HG03060 (cell line): ENCODE measurements around the gene RELN.
"Not testable (repeated sequence)": the region's sequence is repeated elsewhere in the genome, so short reads cannot be mapped to it uniquely, and the experiment has no call there.

Experiments used
- ATAC-seq: cut with Tn5 transposase; IDR thresholded peaks from one replicate; pipeline ENCODE4 v1.9.1; 2021; ENCODE audit warnings: low read depth, moderate number of reproducible peaks; ENCODE audit not compliant: unreplicated experiment

The RELN gene

DNA sequence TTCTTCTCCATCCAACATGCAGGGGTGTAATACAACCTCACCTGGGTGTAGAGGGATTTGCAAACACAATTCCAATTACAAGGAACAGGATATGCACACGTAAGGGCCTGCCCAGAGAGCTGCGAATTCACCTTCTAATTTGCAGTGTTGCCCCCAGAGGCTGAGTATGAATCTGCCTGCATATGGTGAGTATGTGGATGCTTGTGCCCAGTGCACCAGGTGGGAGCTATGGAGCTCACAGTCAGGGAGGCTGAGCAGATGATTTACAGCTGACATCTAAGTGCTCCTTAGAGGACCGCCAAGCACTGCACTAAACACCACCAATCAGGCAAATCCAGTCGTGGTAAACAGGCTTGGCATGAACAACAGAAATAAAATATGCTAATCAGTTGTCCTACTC lies 132.0 kb downstream of the RELN start:
- no peak for ATAC-seq

DNA sequence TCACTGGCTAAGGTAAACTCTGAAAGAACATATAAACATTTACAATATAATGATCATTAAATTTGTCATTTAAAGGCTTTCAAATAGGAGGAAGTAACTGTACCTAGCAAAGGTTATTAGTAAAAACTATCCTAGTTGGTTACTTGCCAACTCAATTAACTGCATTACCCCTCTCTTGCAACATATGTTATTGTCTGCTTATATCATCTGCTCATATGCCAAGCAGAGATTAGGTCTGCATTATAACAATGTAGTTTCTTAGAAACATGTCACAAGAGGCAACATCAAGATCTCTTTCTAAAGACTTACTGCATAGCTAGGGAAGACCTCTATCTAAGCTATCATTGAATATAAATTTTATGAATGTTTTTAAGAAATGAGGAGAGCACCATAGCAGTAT lies 132.5 kb downstream of the RELN start:
- ATAC-seq = no peak

DNA sequence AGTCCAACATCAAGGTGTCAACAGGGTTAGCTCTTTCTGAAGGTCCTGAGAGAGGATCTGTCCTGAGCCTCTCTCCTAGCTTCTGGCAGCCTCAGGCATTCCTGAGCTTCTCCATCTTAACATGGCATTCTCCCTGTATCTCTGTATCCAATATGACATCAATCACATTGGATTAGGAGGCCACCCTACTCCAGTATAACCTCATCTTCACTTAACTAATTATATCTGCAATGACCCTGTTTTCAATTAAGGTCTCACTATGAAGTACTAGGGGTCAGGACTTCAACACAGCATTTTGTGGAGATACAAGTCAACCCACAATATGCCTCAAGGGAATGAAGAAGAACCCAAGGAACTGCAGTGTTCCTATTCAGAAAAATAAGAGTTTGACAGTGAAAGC lies 133.8 kb downstream of the RELN start:
- no peak for ATAC-seq

DNA sequence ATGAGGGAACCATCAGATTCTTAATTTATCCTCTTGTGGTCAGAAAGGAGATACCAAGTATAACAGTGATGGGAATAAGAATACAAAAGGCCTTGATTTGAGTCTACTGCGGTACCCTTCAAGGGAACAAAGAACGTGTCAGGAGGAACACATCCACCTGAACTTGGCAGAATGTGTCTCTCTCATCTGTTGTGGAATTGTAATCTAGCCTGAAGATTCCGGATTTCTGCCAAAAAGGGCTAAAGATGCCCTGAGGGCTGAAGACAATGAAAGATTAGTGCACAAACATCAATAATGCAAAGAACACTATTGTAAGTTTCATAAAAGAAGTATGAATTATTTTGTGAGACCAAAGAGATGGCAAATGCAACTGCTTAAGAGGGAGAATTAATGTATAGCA lies 134.8 kb downstream of the RELN start:
- ATAC-seq = no peak

DNA sequence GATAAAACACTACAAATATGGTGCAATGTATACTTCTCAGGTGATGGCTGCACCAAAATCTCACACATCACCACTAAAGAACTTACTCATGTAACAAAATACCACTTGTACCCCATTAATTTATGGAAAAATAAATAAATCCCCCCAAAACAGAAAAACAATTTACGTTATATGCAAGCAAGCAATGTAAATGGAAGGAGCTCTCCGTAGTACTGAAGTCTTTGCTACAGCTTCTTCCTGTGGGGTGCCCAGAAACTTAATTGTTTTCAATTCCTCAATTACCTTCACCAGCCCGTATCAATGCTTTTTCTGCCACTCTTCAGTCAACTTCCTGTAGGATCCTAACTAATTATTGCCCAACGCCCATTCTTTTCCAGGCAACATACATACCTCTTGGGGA lies 138.1 kb downstream of the RELN start:
- no peak for ATAC-seq

DNA sequence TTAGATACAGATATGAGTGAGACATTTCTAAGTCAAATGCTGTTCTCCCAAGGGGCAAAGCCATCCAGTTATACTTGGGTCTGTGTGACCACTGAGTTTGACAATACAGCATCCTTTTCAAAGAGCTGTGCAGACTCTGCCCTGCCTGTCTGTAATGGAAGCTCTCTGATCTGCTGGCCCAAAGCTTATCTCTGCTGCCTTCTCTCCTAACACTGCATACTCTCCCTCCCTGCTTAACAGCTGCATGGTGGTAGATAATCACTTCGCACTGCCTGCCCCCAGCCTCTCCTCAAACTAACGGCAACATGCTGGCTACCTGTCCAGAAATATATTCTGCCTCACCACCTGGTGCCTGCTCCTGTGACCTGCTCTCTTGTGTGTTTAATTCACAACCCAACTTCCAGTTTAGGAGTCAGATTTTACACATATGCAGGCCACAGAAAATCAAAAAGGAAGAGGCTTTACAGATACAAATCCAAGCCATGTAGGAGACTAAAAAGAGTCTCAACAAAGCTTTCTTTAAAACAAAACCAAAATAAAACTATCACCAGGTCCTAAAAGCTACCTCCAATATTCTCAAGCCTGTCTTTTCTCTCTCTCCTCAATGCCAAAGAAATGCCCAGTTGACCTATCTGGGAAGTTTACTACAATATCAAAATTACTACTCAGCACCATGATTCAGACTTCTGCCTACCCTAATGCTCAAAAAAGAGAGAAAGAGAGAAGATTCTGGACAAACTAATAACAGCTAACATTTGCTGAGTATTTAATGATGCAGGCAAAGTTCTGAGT lies 145.6 kb downstream of the RELN start:
- ATAC-seq = no peak

DNA sequence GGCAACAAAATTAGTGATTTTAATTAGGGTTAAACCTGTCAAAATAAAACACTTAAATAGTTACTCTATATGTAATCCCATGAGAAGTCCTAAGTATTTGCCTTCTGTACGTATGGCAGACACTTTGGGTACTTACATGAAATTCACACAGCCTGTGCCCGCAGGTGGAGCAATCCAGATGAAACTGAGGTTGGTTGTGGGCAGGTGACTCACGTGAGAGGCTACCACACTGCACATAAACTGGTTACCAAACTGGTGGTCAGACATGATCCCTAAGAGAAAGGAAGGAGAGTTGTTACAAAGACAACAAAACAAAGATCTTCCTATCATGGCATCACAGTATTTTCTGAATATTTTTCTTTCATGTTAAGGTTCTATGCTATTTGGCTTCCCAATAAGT lies 156.1 kb downstream of the RELN start:
- no peak for ATAC-seq

DNA sequence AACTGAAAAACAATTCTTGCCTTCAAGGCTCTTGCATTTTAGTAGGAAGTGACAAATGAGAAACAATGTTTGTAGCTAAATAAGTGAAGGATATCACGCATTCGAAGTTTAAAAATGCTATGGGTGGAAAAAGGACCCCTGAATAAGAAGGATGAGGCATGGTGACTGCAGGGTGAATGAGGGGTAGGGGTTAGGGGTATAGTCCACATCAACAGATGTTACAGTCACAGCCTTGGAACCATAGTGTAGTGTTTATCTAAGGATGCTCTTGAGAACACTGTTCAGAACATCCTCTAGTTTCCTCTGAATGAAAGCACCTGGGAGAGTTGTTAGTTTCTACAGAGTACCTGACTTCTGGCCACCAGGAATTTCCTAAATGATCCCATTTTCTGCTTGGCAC lies 157.0 kb downstream of the RELN start:
- no peak for ATAC-seq

DNA sequence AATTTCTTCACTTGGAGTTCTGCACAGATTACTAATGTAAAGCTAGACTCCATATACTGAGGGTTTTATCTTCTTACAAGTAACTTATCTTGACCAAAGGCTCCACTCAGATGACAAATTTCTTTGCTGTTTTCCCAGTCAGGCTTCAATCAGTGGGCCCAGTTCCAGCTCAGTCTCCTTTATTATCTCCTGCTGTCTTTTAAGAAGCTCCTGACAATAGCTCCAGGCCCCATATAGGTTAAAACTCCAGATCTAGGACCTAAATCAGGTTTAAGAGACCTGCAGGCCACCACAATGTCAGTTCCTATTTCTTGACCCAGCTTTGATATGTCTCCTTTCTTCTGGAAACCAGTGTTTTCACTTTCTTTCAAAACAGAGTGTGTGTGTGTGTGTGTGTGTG lies 165.2 kb downstream of the RELN start:
- no peak for ATAC-seq

DNA sequence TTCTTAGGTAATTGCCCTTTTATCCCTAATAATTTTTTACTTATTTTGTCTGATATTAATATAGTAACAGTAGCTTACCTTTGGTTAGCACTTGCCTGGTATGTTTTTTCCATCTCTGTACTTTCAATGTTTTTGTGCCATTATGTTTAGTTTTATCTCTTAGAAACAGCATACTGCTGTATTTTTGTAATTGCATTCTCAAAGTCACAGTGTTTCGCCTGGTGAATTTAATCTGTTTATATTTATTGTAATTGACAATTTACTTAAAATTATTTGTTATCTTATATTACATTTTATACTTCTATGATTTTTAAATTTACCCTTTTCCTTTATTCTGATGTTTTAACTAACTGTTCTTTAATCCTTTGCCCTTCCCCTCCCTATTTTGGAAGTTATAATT lies 166.4 kb downstream of the RELN start:
- ATAC-seq = no peak

DNA sequence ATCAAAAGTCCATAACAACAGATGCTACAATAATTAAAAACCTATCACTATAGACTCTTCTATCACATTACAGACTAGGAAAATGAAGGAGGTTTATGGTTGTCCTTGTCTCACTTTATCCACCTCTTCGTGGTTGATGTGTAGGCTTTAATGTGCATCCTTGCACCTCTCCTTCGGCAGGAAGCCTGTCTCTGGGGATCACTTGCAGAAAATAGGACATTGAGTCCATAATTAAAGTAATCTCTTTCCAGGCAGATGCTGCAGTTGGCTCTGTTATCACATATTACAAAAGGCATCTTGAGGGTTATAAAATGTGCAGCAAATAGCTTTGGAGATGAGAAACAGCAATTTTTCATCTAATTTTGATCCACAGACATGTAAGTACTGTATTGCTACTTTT lies 168.4 kb downstream of the RELN start:
- ATAC-seq = no peak

DNA sequence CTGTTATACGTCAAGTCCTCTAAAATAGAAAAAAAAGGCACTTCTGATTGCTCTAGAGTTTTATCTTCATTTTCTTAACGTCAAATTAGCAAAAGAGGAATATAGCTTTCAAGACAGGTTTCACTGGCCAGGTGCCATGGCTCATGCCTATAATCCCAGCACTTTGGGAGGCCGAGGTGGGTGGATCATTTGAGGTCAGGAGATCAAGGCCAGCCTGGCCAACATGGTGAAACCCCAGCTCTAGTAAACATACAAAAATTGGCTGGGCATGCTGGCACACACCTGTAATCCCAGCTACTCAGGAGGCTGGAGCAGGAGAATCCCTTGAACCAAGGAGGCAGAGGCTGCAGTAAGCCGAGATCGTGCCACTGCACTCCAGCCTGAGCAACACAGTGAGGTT lies 173.5 kb downstream of the RELN start:
- not testable (repeated sequence) for ATAC-seq

DNA sequence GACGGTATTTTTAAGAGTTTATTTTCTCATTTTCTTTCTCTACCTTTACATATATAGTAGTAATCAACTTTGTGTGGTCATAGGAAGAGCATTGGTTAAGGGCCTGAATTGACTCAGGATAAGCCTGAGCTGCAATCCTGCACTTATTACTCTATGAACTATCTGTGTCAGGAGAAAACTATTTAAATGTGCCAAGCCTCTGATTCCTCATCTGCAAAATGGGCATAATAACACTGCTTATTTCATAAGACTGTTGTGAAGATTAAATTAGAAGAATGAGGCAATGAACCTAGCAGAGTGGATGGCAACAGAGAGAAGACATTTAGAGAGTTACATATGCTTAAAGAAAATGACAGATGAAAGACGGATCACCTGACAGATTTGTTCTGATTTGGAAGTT lies 175.5 kb downstream of the RELN start:
- no peak for ATAC-seq

DNA sequence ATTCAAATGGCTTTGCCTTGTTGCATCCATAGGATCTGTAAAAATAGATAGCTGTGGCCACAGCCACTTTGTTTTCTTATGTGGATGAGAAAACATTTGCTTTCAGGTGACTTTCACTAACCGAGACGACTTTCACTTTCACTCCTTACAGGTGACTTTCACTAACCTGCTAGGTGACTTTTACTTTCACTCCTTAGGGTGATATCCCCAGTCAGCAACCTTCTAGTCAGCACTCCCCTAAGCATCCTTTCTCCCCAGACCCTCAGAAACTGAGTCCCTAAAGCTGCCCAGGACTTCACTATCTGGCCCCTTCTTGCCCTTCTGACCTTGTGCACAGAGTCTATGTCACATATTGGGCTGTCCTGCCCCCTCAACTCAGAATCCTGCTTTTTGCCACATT lies 177.5 kb downstream of the RELN start:
- peak; percentile 51 for ATAC-seq

DNA sequence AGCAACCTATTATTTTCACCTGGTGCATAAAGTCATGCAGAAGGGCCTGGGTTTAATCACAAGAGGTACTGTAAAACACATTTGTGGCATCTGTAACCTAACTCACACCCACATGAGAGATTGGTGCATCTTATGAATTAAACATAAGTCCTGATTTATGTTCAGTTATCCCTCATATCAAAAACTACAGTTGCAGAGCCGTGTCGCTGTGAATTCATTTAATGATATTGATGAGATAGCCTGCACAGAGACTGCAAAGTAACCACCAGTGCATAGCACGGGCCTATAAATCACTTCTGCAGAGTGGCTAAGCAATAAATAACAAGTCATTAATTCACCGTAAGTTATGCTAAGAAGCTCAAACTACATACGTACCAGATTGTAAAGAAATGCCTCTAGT lies 178.2 kb downstream of the RELN start:
- no peak for ATAC-seq

DNA sequence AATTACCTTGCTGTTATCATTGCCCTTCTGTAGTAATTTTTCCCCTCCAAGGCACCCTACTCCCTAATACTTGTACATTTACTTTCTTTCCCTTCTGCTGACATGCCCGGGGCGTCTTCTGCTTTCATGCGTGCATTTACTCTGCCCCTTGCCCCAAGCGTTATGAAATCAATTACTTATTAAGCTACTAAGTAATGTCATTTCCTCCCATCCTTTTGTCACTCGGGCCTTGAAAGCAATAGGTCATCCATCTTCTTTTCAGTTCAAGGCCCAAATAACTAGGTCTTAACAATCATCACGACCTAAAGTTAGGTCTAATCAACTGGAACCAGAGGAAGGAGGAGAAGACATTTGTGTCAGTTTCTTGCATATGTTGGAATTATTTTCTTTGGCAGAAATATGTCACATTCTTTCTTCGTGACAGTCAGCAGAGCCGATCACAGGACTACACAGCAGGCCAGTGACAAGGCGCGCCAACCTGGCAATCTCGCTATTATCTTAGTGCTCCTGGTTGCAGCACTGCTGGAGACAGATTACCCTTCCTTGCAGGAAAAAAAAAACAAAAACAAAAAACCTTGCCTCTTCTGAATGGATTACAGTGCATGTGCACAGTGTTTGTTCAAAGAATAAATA lies 179.2 kb downstream of the RELN start:
- no peak for ATAC-seq

DNA sequence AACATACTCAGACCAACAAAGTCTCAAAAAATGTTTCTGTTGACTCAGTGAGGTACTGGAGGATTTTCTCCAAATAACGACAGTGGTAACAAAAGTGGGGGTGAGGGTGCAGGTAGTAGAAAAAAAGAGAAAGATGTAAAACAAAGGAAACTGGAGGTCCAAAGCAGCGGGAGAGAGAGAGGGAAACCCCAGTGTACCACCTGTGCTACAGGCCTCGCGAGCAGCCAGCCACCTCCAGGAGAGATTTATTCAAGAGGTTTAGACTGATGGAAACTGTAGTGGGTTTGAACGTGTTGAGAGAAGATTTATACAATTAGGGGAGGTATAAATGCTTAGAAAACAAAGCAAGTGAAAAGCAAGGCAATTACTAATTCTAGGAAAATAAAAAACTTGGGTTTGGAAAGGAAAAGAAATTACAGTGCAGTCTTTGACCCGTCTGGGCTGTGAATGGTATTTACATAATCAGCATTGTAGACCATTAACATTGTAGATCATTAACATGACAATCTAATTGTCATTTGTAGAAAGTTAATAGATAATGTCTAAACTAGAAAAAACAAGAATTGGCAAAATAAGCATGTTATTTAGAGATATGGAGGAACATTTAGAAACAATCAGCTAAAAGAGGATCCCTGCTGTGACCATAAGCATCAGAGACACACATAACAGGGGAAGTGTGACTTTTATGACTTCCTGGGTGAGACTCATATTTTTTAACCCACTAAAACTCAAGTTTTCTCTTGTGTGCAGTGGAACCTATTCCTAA lies 180.0 kb downstream of the RELN start:
- no peak for ATAC-seq

DNA sequence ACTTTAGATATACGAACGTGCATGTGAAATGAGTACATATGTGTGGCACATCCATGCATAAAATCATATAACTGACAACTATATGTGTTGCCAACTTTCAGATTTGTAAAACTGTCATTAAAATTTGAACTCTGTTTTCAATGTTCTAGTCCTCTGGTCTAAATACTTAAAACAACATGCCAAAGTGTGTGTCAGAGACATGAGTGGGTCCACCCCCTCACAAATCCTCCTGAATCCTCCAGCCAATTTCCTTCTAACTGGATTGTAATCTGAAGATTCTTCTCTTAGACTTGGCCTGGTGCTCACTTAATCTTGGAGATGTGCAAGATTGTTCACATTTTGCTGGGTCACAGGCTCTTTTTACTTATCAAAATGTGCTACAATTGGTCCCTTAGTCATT lies 184.1 kb downstream of the RELN start:
- ATAC-seq = no peak

DNA sequence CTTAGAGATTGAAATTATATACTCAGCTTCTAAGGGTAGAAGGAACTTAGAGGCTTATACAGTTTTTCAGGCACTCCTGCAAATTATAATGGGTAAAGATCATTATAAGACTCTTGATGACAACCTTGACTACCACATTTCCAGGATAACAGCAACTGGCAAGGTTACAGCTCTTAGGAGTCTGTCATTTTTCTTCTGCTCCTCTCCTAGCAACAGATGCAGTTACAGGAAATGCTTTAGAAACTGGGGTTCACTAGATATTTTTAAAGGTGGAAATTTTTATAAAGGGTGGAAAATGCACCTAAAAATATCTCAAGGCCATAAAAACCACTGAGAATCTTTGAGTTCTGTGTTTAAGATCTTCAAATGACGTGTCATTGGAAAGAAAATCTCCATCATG lies 185.8 kb downstream of the RELN start:
- ATAC-seq = no peak

DNA sequence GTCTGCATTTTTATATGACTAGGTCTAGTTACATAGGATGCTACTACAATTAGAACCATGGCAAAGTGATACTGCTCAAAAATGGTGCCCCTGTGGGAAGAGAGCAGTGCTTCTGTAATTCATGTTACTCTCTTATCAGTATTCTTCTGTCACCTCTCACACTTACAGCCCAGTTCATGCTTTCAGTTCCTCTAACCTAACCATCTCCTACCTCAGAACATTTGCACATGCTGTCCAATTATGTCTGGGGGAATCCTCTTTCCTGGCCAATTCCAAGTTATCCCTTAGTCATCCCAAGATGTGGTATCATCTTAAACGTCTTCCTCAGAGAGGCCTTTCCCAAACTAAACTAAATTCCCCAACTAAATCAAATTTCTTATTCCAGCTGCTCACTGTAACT lies 190.2 kb downstream of the RELN start:
- no peak for ATAC-seq

DNA sequence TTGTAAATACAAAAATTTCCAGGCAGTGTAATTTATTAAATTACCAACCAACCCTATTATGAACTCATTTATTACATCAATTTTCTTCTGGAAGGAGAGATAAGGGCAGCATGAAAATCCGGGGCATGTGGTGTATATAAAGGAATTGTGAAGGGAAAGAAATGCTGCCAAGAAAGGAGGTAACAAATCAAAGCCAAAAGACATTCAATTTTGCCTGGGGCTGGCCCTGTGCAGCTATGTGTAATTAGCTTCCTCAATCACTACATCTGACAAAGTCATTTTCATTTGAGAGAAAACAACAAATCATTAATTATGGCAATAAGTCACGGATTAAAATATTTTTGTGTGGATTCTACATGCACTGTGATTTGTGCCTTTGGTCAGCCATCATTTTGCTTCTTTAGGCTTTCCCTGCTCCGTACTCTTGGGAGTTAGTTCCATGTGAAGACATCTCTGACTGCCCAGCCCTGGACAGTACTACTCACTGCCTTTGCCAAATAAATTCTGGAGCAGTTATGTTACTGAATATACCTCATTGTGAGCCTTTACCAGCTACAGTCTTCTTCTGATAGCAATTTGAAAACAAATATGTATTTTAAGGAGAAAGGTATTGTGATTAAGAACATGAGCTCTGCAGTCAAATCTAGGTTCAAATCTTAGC lies 191.7 kb downstream of the RELN start:
- ATAC-seq = no peak
